Hypothalamus (tissue), 51 donors: ENCODE results near the gene HBB.
"Not testable (repeated sequence)": the region's sequence is repeated elsewhere in the genome, so short reads cannot be mapped to it uniquely, and the experiment has no call there.

ENCODE experiments used
- DNase-seq, 51 donors: peaks; one replicate each; lab custom pipeline; 2025; lab: John Stamatoyannopoulos, UW

The HBB gene

GRCh38 chr11:5248498-5248897 lies 21.6 kb upstream of the HBB start:
- not testable (repeated sequence) for DNase-seq

DNA sequence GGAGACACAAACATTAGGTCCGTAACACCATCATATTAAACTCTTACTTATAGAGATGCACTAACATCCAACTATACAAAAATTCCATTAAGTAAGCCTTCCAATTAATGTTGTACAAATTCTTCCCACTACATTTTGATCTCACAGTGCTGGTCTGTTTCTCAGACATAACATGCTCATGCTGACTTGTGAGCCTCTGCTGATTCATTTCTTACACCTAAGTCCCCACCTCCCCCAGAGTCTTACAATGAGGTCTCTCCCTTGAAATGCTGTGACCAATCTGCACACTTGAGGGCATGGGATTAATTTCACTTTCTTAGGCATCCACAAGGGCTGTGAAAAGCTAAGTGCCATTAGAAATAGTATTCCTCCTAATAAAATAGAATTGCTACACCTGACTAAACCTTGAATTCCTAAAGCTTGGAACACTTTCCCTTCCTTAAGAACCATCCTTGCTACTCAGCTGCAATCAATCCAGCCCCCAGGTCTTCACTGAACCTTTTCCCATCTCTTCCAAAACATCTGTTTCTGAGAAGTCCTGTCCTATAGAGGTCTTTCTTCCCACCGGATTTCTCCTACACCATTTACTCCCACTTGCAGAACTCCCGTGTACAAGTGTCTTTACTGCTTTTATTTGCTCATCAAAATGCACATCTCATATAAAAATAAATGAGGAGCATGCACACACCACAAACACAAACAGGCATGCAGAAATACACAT lies 20.8 kb upstream of the HBB start:
- DNase-seq, result no peak

DNA sequence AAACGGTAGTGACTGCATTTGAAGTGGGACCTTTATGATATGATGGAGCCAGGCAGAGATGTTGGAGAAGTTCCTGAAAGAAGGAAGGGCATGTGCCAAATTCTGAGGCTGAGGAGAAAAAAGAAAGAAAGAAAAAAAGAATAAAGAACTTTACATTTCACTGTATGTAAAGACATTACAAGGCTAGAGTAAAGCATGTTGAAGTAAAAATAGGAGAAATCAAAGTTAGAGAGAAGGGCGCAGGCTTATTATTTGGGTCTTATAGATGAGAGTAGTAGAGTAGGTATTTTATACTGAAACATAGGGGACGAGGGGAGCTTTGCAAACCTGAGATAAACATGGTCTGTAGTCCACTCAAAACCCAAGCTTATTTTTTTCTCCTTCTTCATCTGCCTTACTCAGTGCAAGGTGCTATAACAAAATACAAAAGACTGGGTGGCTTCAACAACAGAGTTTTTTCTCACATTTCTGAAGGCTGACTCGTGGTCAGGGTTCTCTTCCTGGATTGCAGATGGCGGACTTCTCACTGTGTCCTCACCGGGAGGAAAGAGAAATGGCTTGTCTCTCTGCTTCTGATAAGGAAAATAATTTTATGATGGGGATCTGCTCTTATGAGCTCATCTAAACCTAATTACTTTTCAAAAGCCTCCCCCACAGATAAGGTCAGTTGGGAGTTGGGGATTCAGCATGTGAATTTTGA lies 20.1 kb upstream of the HBB start:
- no peak for DNase-seq

DNA sequence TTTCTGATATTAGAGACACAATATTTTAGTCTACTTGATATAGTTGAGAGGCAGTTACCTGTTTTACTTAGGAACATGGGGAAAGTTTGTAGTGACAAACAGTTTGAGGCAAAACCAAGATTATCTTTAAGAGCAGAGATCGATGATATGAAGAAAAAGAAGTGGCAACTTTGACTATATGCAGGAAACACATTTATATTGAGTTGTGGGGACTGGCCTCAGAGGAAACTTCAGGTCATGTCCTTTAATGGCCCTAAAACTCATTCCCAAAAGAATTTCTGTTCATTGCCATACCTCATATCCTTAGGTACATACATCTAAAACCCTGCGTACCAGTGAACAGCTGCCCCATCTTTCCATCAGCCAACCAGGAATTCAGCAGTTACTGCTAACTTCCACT lies 18.3 kb upstream of the HBB start:
- DNase-seq, result no peak

DNA sequence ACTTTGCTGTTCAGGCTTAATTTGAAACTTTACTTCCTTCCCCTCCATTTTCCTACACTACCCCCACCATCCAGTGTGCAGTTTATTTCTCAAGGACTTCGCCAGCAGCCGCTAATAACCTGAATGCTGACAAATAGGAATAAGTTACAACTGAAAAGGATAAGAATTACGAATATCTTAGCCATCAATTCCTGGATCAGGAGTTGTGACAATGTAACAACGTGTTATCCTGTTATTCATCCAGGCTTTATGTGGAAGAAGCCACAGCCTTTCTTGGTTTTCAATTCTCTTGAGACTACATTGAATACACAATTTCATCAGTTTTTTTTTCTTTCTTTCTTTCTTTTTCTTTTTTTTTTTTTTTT lies 16.9 kb upstream of the HBB start:
- no peak for DNase-seq

DNA sequence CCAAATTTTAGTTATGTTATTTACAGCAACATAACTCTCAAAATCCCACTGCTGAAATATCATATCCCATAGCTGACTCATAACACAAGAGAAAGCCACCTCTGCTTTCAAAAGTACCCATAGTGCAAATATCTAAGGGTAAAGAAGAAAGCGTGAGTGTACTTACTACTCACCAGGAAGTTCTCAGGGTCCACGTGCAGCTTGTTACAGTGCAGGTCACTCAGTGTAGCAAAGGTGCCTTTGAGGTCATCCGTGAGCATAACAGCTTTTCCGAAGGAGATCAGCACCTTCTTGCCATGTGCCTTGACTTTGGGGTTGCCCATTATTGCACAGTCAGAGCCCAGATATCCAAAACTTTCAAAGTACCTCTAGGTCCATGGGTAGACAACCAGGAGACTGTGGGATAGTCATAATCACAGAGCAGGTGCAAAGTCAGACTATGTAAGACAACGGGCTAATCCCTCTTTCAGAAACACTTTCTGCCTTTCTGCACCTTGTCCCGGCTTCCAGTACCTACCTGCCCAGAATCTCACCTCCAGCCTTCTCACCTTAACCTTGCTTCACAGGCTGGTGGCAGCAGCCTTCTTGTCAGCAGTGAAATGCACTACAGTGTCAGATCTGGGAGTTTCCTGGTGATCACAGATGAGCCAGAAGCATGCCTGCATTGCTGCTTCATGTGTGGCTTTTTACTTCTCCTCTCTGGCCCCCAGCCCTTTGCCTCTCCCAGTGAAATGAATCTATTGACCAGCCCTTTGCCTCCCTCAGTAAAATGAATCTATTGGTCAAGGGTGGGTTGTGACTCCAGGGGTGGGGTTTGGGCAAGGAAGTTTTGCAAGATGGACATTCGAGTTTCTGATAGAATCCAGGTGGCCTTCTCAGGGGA lies 16.3 kb upstream of the HBB start:
- no peak for DNase-seq

DNA sequence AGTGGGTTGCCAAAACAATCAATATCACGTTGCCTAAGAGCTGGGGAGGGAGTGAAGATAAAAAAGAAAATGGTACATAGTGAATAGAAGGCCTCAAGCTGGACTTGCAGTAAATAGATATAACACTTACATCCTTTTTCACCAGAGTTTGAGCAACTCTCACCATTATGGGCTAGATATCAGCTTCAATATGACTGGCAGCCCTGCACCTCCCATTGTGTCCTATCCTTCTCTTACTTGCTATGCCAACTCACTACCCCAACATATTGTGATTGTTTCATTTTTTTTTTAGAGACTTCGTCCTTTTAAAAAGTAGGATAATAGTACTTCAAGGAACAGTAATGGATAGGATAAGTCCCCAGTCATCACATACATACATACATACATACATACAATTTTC lies 15.3 kb upstream of the HBB start:
- no peak for DNase-seq

GRCh38 chr11:5241458-5241857 lies 14.6 kb upstream of the HBB start:
- DNase-seq, result no peak

DNA sequence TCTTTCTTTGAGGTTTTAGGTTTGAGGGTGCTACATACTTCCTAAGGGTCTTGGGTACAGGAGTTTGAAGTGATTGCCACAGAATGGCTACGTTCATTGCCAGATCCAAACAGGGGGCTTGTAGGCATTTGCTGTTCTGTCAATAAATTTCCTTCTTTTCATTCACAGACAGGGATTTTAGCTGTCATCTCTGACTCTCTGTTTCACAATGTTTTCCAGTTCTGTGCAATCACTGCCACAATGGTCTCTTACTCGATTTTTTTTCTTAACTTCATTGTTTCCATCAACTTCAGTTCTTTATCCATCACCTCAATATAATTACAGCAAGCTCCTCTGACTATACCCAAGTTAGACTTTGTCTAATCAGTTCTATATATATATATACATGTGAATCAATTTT lies 13.6 kb upstream of the HBB start:
- no peak for DNase-seq

- no peak for DNase-seq
These were observed 13.2 kb upstream of the HBB start for GRCh38 chr11:5240056-5240455.

- no peak for DNase-seq
These were observed 12.2 kb upstream of the HBB start for GRCh38 chr11:5239046-5239445.

- no peak for DNase-seq
These were observed 11.6 kb upstream of the HBB start for GRCh38 chr11:5238486-5238885.

DNA sequence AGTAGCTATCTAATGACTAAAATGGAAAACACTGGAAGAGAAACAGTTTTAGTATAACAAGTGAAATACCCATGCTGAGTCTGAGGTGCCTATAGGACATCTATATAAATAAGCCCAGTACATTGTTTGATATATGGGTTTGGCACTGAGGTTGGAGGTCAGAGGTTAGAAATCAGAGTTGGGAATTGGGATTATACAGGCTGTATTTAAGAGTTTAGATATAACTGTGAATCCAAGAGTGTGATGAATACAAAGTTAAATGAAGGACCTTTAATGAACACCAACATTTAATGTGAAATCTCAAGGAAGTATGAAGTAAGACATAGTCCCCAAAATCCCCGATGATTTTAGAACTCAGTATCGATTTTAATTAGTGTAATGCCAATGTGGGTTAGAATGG lies 10.5 kb upstream of the HBB start:
- DNase-seq, result no peak

- no peak for DNase-seq
These were observed 8.7 kb upstream of the HBB start for GRCh38 chr11:5235364-5236095.

DNA sequence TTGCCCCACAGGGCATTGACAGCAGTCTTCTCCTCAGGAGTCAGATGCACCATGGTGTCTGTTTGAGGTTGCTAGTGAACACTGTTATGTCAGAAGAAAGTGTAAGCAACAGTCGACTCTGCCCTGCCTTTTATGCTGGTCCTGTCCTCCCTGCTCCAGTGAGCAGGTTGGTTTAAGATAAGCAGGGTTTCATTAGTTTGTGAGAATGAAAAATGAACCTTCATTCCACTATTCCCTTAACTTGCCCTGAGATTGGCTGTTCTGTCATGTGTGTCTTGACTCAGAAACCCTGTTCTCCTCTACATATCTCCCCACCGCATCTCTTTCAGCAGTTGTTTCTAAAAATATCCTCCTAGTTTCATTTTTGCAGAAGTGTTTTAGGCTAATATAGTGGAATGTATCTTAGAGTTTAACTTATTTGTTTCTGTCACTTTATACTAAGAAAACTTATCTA lies 7.5 kb upstream of the HBB start, which contains the start of gene HBD:
Gene HBD, minus strand, starts transcription at position 103 of the 454 bp plus-strand sequence. Its CDS starts 50 bp downstream, at position 53.
- DNase-seq, result no peak

DNA sequence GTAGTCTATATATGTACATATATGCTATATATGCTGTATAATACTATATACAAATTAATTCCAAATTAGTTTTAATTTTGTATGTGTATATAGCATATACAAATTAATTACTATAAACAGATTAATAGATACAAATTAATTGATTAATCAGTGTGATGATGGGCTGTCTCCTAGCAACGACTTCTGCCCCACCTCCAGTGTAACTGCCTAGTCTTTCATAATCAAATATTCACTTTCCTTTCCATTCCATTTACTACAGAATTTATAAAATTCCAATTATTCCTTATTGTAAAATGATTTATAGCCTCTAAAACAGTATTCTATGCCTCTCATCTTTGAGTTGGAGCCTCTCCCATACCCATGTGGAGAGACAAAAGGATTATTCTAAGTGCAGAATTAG lies 6.4 kb upstream of the HBB start:
- no peak for DNase-seq

DNA sequence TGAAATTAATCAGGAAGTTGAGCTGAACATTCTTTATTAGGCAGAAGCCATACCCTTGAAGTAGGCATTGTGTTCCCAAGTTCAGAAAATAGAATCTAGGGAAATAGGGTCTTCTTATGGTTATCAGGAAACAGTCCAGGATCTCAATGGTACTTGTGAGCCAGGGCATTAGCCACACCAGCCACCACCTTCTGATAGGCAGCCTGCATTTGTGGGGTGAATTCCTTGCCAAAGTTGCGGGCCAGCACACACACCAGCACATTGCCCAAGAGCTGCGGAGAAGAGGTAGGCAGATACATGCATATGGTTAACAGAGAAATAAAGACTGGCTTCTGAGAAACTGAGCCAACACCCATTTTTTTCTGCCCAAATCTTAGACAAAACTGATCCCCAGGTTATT lies 6.0 kb upstream of the HBB start:
- no peak for DNase-seq

DNA sequence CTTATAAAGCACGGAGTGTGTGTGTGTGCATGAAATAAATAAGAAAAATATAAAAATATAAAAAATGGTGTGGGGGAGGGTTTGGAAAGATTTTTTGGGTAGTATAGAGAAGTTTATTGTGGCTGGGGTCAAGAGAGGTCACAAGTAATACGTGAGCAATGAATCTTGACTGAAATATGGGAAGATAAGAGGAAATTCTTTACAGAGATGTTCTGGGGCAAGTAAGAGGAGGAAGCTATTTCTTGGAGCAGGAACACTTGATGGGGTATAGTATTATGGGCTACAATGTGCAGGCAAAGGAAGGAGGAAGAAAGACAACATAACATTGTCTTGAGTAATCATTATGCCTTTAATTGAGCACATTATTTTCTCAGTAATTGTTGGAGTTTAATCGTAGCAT lies 5.3 kb upstream of the HBB start:
- DNase-seq, result no peak

GRCh38 chr11:5231111-5231510 lies 4.2 kb upstream of the HBB start:
- no peak for DNase-seq

DNA sequence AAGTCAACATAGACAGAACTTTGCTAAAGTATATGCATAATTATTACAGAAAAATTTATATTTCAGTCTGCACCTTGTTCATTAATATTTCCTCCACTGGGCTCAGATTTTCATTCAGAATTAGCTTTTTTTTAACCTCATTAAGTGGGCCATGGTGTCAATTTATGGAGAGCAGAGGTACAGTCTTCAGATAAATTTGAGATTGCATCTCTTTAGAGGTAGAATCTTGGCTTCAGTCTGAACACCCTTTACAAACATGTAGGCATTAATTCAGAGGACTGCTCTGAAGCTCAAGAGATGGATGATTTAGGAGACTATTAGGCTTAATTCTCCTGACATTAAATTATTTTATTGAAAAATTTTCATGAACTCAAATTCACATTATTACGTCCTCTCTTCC lies 3.4 kb upstream of the HBB start:
- DNase-seq, result no peak

DNA sequence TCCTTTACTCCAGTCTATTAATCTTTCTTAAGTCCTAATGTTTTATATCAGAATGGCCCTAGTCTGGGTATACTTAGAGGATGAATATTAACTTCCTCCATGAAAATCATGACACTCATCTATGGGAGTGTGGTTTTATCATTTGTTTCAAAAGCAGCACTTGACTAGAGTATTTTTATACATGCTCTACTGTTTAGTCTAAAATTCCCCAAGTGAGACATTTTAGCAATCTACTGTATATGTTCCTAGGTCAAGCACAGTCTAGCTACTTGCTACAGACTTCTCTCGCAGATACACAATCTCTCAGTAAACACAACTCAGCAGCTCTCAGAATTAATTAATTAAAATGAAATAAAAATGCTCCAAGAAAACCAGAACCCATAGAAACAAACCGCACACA lies 2.9 kb upstream of the HBB start:
- DNase-seq, result no peak
